A172 (cell line): ENCODE measurements around the gene MTA3. TPM values are rescaled to one million over a fixed set of nuclear protein-coding genes. Genes with fewer than 3 reads are reported as not detected.
"Not testable (repeated sequence)": the region's sequence is repeated elsewhere in the genome, so short reads cannot be mapped to it uniquely, and the experiment has no call there.

ENCODE experiments used
- DNase-seq: peaks from one replicate; pipeline ENCODE4 v3.0.0-alpha.2; 2015; ENCODE audit warnings: low spot score
- total RNA-seq: library from RNA; depleted of rRNA; stranded (reverse); fragments of >200 nt; shearing (Covaris generic); gene quantifications from 2 replicates; pipeline ENCODE4 v1.2.3, GENCODE V29; 2014; rRNA removed

MTA3 gene
- total RNA-seq = 35.5 and 45.3 TPM in 2 replicates

DNA sequence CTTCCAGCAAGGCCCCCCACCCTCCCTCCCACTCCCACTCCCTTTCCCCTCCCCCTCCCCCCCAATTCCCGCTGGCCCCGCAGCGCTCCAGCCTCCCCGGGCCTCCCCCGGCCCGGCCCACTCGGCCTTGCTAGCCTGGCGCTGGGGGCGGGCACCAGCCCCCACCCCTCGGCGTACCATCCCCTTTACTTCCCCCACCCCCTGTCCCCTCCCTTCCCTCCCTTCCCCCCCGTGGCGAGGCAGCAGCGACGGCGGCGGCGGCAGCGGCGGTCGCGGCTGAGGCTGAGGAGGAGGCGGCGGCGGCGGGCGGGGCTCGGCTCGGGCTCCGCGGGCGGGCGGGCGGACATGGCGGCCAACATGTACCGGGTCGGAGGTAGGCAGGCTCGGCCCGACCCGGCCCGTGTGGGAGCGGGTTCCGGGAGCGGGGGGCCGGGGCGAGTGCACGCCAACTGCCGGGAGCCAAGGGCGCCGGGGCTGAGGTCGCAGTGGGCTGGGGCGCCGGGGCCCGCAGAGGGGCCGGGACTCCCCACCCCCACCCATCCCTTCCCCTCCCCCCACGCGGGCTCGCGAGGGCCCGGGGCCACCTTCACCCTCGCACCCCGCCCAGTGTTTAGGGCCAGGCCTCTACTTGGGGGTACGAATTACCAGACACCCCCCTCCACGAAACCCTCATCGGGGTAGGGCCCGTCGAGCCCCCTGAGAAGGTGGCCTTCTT, at the start of gene MTA3:
TSS of gene MTA3 (plus strand) at position 232 of the 715 bp plus-strand sequence. CDS start at position 346, 114 bp downstream.
- DNase-seq = no peak

- no peak for DNase-seq
Observed at GRCh38 chr2:42519624-42520023, 48.8 kb upstream of the MTA3 start.

- DNase-seq = no peak
Observed at GRCh38 chr2:42522035-42522434, 46.4 kb upstream of the MTA3 start.

GRCh38 chr2:42523341-42523740, 45.1 kb upstream of the MTA3 start:
- no peak for DNase-seq

DNA sequence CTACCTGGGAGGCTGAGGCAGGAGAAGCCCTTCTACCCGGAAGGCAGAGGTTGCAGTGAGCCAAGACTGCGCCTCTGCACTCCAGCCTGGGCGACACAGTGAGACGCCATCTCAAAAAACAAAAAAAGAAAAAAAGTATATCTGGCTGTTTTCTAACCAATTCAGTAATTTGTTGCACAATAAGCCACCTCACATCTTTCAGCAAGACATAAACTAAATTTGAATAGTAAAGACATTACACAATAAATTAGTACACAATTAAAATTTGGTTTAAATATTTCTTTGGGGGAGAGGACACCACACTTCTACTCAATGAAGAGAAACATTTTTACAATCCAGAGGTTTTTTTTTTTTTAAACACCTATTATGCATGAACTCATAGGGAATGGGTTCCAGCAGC, 36.0 kb upstream of the MTA3 start:
- no peak for DNase-seq

DNA sequence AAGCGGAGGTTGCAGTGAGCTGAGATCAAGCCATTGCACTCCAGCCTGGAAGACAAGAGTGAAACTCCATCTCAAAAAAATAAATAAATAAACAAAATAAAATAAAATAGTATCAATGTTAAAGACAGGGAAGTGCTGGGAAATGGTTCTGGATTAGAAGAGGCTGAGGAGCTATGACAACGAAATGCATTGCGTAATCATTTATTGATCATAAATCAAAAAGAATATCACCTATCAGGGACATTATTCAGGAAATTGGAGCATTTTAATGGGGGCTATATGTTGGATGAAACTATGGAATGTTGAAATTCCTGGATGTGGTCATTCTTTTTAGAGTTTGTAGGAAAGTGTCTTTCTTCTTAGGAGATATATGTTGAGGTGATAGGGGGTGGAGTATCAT, 30.9 kb upstream of the MTA3 start:
- no peak for DNase-seq

DNA sequence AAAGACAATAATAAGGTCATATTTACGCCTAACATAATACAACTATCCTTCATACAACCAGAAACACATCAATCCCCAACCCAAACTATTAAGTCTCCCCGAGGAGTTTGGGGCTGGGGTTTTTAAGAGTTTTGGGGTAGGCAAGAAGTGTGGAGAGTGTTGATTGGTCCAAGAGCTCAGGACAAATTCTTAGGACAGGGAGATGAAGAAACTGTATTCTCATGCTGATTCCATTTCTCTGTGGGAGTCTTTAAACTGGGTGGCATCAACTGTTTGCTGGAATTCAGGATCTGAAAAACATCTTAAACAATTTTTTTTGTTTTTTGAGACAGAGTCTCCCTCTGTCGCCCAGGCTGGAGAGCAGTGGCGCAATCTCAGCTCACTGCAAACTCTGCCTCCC, 25.6 kb upstream of the MTA3 start:
- no peak for DNase-seq

- DNase-seq = no peak
Observed at GRCh38 chr2:42545023-42545721, 23.3 kb upstream of the MTA3 start.

- DNase-seq = no peak
Observed at GRCh38 chr2:42545841-42546390, 22.5 kb upstream of the MTA3 start.

DNA sequence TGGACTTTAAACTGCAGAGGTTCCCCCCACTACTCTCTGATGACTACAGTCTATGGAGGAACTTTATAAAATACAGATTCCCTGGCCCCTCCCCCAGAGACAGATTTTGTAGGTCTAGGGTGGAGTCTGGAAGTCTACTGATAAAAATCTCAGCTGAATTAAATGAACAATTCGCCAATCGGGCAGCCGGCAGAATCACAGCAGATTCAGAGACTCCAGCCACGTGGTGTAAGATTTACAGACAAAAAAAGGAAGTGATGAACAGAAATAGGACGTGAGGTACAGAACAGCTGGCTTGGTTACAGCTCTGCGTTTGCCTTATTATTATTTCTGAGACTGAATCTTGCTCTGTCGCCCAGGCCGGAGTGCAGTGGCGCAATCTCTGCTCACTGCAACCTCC, 21.4 kb upstream of the MTA3 start:
- DNase-seq = no peak

- DNase-seq = no peak
Observed at GRCh38 chr2:42547446-42548295, 20.8 kb upstream of the MTA3 start.

GRCh38 chr2:42550870-42551269, 17.6 kb upstream of the MTA3 start:
- no peak for DNase-seq

- no peak for DNase-seq
Observed at GRCh38 chr2:42554392-42554791, 14.0 kb upstream of the MTA3 start.

DNA sequence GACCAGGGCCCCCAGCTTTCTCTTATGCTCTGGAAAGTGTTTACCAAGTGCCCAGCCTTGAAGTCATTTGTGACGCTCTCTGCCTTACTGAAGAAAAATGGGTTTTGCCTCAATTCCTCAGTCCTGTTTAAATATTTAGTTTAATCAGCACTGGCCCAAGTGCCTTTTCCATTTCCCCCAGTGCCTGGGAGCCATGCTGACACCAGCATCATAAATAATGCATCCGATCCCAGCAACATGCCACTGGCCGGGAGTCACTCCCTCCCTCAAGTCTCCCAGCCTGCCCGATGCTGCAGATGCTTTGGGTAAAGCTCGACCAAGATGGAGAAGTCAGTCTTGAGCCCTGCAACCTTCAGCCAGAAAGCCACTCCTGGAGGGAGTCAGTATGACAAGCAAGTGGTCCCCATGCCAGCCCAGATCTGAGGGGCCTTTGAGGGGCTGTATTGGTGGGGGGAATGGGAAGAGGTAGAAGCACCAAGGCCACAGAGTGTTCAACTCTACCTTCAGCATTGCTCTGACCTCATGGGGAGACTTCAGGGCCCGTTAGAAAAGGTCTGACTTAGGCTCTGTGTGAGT, 12.0 kb upstream of the MTA3 start:
- no peak for DNase-seq

DNA sequence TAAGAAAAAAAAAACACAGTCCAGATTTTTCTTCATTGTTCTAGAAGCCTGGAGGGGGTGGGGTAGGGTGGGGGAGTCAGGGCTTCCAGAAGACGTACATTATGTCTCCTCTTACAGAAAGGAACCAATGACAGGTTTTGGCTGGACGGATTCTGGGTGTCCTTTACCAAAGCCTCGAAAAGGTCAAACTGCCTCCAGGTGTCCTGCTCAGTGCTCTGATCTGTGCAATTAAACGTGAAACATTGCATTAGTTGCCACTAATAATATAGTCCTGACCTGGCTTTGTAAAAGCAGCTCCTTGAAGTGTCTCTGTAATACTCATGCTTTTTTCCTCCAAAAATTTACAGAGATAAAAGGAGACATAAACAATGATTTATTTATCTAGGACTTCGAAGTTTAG, 11.1 kb upstream of the MTA3 start:
- no peak for DNase-seq

GRCh38 chr2:42558827-42559226, 9.6 kb upstream of the MTA3 start:
- no peak for DNase-seq

- DNase-seq = not testable (repeated sequence)
Observed at GRCh38 chr2:42560133-42560532, 8.3 kb upstream of the MTA3 start.

DNA sequence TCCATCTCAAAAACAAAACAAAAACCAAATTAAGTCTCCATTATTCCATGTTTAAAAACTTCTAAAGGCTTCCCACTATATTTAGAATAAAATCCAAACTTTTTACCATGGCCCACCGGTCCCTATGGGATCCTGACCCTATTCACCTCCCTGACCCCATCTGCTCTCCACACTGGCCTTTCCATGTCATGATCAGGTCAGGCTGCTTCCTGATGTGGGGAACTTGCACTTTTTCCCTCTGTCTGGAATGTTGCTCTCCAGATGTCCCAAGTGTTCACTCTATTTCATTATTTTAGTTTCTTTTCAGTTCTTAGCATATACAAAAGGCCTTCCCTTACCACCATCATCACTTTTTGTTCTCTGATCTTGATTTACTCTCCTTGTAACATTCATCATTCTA, 7.5 kb upstream of the MTA3 start:
- DNase-seq = no peak

- DNase-seq = no peak
Observed at GRCh38 chr2:42562474-42563144, 5.8 kb upstream of the MTA3 start.

- no peak for DNase-seq
Observed at GRCh38 chr2:42566025-42566424, 2.4 kb upstream of the MTA3 start.

DNA sequence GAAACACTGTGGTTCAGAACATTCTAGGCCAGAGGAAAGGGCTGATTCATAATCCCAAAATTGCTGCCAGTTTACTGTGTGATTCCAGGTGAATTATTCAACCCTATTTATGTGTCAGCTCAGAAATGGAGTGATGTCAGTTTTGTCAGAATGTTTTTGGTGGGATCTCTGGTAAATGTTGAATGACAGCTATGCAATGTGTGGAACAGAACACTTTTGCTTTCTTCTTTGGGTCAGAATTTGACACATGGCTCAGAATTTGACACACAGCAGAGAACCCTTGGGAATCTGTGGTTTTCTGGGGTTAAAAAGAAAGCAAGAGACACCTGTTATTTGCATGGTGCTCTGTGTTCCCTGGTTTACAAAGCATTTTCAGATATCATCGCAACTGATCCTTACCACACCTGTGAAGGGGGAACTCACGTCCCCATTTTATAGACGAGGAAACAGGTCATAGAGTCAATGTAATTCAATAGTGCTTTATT, 1.6 kb upstream of the MTA3 start:
- DNase-seq = no peak
